ENCODE data around the gene ASPHD1.
"Not testable (repeated sequence)": the region's sequence is repeated elsewhere in the genome, so short reads cannot be mapped to it uniquely, and the experiment has no call there.

Gene ASPHD1

DNA sequence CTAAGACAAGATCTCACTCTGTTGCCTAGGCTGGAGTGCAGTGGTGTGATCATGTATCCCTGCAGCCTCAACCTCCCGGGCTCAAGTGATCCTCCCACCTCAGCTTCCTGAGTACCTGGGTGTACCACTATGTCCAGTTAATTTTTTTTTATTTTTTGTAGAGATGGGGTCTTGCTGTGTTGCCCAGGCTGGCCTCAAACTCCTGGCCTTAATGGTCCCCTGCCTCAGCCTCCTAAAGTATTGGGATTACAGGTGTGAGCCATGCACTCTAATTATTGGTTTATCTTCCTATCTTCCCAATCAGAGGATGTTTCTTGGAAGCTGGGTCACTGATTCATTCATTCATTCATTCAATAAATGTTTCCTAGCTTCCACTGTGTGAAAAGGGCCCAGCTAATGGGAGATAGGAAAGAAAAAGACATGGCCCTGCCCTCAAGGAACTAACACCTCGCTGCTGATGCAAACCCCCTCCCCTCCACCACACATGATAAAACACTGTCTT is 8.5 kb downstream of the ASPHD1 start:
- DNase-seq = no peak

DNA sequence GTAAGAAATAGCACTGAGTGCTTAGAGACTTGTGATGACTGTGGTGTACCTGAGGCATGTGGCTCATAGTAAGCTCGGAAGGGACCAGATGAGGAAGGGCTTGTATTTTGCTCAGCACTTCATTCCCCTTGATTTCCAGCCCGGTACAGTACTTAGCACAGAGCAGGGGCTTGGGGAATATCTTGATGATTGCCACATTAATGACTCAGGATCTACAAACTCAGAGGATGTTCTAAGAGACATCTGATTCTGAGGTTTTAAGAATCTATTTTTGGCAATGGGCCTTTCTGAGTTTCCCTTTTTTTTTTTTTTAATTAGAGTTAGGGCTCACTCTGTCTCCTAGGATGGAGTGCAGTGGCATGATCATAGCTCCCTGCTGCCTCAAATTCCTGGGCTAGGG is 9.1 kb downstream of the ASPHD1 start:
- no peak for DNase-seq

DNA sequence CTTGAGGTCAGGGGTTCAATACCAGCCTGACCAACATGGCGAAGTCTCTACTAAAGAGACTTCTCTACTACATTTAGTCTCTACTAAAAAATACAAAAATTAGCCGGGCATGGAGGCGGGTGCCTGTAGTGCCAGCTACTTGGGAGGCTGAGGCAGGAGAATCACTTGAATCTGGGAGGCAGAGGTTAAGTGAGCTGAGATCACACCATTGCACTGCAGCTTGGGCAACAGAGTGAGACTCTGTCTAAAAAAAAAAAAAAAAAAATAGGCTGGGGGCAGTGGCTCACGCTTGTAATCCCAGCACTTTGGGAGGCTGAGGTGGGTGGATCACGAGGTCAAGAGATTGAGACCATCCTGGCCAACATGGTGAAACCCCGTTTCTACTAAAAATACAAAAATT is 9.6 kb downstream of the ASPHD1 start:
- not testable (repeated sequence) for DNase-seq

DNA sequence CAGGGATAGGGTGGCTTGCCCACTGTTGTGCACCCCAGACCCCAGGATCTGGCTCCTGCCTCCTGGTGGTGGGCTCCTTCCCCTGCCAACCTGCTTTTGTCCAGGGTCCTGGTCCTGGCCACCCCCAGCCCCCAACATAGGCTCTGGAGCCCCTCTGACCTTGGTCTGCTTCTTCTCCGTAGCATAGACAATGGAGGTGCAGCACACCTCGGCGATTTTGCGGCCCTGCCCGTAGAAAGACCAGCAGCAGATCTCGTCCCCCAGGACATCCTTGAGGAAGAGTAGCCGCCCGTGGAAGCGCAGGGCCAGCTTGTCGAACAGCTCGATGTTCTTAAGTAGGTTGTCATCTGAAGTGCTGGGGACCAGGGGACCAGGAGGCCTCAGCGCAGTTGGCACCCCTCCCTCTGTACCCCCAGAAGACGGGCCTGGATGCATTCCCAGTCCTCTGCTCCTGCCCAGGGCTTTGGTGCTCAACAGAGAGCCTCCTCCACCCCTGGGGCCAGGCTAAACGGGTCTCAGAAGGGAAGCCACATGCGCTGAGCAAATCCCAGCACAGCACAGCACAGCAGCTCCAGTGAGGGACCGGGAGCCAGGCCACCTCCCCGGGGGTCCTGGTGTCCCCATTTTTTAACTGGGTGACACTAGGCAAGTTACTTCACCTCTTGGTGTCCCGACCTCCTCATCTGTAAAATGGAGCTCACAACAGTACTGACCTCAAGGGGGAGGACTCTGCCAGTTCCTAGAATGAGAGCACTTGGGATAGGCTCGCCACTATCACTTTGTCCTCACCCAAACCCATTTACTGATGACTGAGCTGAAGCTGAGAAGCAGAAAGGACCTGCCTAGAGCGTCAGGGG is 10.8 kb downstream of the ASPHD1 start:
- DNase-seq = no peak

DNA sequence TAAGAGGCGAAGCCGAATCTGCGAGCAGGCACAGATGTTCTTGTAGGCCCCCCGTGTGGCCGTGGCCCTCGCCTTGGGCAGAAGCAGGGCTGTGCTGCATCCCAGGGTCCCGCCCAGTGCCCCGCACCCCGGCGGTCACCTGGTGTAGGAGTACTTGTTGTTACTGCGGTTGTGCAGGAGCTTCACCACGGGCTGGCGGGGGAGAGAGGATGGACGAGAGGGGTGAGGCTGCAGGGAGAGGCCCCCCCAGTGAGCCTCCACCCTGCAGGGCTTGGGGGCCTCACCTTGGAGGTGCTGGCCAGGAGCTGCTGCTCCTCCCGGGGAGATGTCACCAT is 11.4 kb downstream of the ASPHD1 start:
- DNase-seq = no peak

DNA sequence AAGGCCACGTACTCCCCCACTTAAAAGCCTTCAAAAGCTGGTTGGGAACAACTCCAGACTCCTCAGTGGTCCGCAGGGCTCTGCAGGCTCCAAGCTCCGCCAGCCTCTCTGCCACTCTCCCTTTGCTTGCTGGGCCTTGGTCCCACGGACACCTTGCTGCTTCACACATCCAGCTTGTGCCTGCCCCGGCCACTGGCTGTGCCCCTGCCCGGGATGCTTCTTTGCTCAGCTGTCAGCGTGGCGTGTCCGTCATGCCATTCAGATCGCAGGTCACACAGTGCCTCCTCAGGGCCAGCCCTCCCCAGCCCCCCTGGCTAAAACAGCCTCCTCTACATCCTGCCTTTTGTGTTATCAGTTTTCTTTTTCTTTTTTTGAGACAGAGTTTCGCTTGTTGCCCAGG is 11.8 kb downstream of the ASPHD1 start:
- DNase-seq = no peak

DNA sequence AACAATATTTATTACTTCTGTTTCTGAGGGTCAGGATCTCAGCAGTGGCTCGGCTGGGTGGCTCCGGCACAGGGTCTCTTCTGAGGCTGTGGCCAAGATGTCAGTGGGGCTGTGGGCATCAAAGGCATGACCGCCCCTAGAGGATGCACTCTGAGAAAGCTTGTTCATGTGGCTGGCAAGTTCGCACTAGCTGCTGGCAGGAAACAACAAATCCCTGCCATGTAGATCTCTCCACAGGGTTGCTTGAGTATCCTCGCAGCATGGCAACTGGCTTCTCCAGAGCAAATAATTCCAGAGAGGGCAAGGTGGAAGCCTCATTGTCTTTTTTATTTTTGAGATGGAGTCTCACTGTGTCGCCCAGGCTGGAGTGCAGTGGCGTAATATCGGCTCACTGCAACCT is 13.2 kb downstream of the ASPHD1 start:
- no peak for DNase-seq

DNA sequence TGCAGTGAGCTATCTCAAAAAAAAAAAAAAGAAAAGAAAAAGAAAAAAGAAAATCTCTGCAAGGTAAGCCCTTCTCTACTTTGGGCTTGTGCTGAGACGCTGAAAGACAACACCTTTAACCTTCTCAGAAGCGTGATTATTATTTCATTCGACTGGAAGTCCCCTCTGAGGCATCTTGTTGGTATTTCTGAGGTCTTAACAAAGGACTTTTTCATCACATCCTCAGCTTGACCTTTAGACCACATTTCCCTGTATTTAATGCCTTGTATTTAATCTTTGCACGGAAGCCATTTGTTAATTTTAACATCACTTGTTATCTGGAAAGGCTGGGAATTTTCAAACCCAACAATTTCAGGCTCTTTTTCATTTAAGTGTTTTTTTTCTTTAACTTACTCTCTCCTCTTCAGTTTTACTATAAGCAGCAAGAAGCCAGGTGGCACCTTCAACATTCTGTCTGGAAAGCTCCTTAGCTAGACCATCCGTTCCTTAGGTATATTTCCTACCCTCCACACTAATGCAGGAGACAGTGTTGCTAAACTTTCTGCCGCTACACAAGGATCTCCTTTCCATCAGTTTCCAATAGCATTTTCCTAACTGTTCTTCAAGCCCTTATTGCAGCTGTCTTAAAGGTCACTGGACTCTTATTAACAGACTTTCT is 15.4 kb downstream of the ASPHD1 start:
- no peak for DNase-seq

DNA sequence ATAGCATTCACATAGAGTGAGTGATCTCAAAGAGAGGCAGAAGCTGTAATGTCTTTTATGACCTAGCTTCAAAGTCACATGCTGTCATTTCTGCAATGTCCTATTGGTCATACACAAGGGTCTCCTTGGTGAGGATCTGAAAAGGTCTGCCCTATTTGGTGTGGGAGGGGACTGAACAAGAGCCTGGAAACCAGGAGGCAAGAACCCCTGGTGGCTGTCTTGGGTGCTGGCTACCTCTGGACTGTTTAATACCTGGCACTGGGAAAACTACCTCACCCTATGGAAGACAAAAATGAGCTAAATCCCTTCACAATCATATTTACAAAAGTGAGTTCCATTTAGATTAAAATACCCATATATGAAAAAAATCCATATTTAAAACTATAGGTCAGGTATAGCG is 16.7 kb downstream of the ASPHD1 start:
- DNase-seq = no peak

DNA sequence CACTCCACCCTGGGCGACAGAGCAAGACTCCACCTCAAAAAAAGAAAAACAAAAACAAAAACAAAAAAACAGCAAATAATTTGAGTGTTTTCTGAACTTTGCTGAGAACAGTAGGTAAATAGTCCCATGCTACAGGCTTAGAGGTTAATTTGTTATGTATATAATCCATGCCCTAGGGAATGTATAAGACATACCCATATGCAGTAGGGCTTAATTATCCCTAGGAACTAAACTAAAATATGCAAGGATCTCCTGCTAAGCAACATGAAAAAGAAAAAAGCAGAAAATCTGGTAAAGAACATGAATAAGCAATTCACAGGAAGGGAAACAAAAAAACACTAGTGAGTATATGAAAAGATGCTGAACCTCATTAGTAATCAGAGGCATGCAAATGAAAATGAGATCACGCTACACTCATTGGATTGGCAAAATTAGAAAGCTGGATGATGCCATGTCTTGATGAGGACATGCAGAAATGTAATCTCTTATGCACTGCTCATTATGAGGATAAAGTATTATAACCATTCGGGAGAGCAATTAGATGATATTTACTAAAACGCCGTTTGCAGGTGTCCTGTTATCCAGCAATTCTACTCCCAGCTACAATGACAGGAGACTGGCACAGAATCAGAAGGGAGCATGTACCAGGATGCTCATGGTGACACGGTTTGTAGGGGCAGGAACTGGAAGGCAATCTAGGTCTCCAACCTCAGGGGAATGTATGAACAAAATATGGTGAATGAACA is 20.2 kb downstream of the ASPHD1 start:
- DNase-seq = no peak

DNA sequence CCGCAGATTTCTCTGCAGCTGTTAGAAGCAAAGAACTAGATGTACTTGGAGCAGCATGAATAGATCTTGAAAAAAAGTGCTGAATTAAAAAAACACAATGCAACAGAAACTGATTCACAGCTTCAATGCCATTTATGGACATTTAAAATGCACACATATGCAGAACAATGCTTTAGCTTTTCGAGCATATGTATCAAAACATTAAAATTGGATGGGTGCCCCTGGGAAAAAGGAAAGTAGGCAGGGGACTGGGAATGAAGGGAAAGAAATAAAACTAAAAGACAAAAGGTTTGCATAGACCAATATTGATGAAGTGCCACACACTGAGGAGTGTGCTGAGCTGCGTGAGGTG is 20.7 kb downstream of the ASPHD1 start:
- no peak for DNase-seq

DNA sequence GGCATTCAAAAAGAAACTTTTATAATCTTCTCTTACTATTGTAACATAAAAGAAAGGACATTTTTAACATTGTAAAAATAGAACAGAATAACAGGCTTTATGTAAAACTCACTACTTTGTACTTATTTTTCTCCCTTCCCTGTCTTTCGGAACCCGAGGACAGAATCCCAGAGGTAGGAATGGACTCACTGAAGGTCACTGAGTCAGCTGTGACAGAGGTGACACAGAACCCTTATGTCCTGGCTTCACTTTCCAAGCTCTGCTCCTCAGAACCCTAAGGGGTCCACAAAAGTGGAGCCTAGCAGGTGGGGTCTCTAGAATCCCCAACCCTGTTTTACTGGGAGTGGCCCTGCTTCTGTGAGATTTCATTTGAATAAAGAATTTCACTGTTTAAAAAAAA is 22.0 kb downstream of the ASPHD1 start:
- DNase-seq = no peak

DNA sequence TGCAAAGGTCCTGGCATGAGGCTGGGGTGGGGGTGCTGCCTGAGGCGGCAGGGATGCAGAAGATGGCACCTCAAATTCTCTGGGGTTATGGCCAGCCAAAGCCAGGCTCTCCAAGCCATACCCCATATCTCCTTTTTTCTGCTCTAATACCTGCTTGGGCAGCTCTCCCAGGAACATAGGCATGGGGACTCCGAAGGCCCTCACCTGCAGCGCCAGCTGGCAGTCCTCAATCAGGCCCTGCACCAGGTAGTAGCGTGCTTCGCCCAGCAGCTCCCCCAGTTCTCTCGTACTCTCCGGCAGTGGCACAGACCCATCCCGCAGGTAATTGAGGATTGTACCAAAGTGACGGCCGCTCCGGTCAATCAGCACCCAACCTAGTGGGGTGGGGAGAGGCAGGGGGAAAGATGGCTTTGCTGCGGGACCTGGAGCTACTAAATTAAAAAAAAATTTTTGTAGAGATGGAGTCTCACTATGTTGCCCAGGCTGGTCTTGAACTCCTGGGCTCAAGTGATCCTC is 22.8 kb downstream of the ASPHD1 start:
- no peak for DNase-seq

DNA sequence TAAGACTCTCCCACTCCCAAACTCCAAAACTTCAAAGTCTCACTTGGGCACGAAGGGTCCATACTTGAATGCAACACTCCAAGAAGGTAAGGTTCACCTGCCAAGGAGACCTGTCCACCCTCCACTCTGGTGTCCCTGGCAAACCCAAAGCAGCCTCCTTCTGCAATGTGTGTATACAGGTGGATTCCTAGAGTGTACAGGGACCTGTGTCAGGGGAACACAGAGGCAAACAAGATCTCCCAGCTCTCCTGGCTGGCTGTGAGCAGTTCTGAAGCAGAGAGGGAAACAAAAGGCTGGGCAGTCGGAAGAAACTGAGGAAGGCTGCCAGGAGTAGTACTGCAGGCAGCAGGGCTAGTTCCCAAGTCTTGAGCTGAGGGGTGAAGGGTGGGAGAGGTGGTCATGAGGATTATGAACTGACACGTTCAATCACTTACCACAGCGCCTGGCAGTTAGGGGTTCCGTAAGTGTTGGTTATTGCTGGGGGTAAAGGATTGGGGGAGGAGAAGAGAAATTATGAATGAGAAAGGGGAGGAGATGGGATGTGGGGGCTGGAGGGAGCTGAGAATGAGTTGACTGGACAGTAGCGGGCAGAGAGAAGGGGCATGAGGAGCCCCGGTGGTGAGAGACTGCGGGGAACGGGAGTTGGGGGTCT is 24.9 kb downstream of the ASPHD1 start:
- no peak for DNase-seq

DNA sequence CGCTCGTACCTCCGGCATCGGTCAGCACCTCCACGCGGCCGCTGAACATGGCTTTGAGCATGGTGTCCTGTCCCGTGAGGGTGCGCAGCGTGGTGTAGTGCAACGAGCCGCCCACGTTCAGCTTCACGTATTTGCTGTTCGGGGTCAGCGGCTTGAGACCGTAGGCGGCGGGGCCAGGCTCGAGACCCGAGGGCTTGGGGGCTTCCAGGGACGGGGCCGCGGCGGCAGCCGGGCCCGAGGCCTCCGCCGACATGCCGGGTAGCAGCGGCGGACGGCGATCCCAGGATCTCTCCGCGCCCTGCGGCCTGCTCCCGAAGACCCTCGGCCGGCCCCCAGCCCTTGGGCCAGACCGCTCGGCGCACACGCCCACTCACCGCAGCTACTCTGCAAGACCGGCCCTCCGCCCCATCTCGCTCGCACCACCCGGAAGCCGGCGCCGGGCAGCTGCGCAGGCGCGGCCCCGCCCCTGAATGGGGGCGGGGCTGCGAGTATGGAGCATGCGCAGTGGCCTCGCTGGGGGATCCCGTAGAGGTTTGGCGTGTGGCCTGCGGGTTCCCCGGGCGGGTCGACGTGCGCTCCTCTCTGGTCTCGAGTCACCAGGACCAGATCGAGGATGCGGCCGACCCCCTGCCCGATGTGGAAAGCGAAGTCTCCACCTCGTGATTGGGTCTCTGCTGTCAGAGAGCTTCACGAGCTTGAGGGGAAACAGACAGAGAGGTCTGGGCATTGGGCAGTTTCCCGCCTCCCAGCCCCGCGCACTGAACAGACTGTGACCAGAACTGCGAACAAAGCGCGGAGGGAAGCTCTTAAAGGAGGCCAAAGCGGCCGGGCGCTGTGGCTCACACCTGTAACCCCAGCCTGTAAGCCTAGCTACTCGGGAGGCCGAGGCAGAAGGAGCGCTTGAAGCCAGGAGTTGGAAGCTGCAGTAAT is 25.8 kb downstream of the ASPHD1 start, which contains the start of gene KCTD13:
TSS of gene KCTD13 (minus strand) at position 446 of the 930 bp plus-strand sequence. CDS start at position 253, 193 bp downstream.
- peak; percentile 83 for DNase-seq

DNA sequence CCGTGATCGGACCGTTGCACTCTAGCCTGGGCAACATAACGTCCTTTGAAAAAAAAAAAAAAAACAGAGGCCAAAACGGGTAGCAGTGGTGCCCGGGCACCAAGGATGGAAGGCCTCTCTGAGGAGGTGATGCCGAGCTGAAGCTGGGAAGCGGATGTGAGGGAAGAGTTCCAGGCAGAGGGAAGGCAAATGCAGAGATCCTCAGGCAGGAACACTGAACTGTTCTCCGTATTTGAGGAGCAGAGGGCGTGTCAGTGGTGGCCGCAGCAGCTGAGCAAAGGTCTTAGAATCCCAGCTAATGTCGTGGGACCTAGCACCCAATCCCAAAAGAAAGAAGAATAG is 26.4 kb downstream of the ASPHD1 start:
- DNase-seq = no peak

DNA sequence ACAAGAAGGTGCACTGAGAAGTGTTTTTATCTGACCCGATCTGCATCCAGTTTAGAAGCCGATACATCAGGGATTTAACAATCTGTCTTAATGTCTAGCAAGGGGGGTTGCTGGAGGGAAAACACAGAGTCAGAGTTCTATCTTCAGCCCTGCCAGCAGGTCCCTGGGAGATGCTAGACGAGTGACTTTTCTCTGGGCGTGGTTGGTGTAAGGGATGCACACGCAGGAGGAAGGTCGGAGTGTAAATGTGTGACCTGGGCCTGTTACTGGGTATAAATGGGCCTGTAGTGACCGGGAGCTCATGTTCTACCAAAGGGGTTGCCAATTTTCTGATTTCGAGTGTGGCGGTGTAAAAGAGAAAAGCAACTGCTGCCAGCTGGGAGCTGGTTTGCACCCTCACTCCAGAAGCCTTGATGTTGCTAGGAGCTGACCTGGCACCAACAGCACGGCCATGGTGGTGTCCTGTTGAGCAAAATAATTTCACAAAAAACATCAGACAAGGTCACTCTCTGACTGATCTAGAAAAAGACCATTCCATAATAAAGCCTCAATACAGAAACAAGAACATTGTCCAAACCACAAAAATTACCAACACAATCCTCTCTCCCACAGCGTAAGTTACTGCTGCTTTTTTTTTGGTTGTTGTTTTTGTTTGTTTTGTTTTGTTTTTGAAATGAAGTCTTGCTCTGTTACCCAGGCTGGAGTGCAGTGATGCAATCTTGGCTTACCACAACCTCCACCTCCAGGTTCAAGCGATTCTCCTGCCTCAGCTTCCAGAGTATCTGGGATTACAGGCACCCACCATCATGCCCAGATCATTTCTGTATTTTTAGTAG is 27.0 kb downstream of the ASPHD1 start:
- DNase-seq = no peak

DNA sequence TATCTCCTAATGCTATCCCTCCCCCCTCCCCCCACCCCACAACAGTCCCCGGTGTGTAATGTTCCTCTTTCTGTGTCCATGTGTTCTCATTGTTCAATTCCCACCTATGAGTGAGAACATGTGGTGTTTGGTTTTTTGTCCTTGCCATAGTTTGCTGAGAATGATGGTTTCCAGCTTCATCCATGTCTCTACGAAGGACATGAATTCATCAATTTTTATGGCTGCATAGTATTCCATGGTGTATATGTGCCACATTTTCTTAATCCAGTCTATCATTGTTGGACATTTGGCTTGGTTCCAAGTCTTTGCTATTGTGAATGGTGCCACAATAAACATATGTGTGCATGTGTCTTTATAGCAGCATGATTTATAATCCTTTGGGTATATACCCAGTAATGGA is 31.5 kb downstream of the ASPHD1 start:
- not testable (repeated sequence) for DNase-seq

DNA sequence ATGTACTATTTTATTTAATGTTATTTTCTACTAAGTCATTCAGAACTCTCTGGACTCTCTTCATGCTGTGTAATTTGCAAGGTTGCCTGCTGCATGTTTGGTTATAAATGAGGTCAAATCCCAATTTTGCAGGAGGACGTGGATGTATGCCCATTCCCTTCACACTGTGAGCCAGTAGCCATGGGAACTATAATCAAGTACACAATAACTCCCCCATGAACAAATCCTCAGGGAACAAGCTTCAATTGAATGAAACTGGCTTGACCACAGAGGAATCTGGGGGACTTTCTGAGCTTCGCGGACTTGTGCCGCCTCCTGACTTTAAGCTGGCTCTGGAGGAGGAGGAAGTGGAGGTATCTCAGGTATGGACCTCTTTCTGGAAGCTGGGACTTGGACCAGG is 40.4 kb downstream of the ASPHD1 start:
- no peak for DNase-seq

DNA sequence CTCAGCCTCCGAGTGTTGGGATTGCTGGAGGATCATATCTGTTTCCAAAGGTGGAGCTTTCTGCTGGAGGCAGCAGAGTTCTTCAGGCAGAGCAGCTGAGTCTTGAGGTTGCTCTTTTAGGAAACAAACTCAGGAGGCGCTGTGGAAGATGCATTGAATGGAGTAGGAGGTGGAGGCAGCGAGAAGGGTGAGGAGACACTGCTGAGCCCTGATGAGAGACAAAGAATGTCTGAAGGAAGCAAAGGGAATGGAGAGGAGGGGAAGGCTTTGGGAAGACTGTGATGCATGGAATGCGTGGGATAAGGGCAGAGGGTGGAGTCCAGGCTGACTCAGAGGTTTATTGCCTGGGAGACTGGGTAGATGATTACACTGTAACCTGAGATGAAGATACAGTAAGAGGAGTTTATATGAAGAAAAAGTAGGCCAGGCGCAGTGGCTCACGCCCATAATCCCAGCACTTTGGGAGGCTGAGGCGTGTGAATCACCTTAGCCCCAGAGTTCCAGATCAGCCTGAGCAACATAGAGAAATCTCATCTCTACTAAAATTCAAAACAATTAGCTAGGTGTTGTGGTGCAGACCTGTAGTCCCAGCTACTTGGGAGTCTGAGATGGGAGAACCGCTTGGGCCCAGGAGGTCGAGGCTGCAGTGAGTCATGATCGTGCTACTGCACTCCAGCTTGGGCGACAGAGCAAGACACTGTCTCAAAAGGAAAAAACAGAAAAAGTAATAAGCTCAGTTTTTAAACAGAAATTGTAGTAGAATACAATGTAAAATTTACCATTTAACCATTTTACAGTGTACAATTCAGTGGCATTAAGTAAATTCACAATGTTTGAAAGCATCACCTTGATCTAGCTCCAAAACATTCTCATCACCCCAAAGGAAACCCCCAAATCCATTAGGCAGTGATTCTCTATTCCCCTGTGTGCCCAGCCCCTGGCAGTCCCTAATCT is 43.8 kb downstream of the ASPHD1 start:
- DNase-seq = no peak

Data from CD4-positive, alpha-beta T cell treated with Interleukin-17A for 4 hours (primary cell).